Measurements from ENCODE around the gene SUMO3.

DNA sequence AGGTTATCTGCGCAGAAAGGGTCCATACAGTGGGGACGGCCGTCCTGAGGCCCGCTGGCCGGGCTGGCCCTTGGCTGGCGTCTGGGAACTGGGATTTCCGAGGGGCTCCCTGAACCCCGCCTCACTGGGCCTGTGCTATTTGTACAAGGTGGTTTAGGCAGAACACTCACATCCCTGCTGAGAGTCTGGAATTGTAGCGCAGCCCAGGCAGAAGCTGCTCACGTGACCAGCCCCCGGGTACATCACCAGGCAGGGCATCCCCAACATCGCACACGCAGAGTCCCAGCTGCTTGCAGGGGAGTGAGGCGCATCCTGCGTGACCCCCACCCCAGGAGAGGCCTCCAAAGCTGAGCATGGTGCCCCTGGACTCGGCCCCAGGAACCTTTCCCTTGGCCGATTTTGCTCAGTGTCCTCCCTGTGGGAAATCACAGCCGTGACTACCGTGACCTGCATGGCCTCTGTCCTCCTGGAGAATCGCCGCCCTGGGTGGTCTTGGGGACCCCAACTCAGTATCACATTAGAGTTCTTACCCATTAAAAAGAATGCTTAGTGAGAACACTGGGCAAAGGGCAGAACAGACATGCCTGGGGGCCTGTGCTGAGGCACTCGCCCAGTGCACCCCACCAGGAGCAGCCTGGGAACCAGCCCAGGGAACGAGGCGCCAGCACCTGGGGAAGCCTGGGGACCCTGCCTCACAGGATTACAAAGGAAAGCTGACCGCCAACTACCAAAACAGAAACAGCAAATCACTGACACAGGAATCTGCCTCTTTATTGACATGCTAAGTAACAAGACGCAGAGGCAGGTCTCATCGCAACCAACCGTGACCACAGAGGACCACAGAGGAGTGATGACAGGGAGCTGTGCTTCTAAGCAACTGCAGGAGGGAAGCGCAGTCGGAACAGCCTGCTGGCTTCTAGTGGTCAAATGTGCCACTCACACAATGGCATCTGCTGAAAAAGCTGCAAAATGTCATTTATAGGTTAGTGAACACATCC, 49.7 kb downstream of the SUMO3 start:
- TF ChIP-seq HDAC6 (IDR thresholded peaks at IDR 0.05; ENCODE audit: low read depth, low read length) (no peak), ZMYM3 (CRISPR knock-in tag; IDR thresholded peaks at IDR 0.05) (no peak), POLR2A (IDR thresholded peaks at IDR 0.05; ENCODE audit: insufficient read depth in 1 of 2, low read depth in 2 of 2, low read length in 2 of 2) (no peak), NONO (IDR thresholded peaks at IDR 0.05) (no peak), NONO (CRISPR knock-in tag; conservative IDR thresholded peaks at IDR 0.05) (no peak), ZBTB8A (CRISPR knock-in tag; IDR thresholded peaks at IDR 0.05; ENCODE audit: borderline replicate concordance, low read depth) (no peak), DPF2 (CRISPR knock-in tag; IDR thresholded peaks at IDR 0.05; ENCODE audit: borderline replicate concordance, low read depth) (no peak), SUZ12 (IDR thresholded peaks at IDR 0.05; ENCODE audit: low read depth, low read length) (no peak)
- TF ChIP-seq, protein P1, sequence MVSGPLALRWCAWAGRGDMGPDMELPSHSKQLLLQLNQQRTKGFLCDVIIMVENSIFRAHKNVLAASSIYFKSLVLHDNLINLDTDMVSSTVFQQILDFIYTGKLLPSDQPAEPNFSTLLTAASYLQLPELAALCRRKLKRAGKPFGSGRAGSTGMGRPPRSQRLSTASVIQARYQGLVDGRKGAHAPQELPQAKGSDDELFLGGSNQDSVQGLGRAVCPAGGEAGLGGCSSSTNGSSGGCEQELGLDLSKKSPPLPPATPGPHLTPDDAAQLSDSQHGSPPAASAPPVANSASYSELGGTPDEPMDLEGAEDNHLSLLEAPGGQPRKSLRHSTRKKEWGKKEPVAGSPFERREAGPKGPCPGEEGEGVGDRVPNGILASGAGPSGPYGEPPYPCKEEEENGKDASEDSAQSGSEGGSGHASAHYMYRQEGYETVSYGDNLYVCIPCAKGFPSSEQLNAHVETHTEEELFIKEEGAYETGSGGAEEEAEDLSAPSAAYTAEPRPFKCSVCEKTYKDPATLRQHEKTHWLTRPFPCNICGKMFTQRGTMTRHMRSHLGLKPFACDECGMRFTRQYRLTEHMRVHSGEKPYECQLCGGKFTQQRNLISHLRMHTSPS (CRISPR knock-in tag; IDR thresholded peaks at IDR 0.05; ENCODE audit: low read depth): no peak
- TF ChIP-seq, protein P2, sequence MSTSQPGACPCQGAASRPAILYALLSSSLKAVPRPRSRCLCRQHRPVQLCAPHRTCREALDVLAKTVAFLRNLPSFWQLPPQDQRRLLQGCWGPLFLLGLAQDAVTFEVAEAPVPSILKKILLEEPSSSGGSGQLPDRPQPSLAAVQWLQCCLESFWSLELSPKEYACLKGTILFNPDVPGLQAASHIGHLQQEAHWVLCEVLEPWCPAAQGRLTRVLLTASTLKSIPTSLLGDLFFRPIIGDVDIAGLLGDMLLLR (CRISPR knock-in tag; IDR thresholded peaks at IDR 0.05): no peak
- TF ChIP-seq, protein P3, sequence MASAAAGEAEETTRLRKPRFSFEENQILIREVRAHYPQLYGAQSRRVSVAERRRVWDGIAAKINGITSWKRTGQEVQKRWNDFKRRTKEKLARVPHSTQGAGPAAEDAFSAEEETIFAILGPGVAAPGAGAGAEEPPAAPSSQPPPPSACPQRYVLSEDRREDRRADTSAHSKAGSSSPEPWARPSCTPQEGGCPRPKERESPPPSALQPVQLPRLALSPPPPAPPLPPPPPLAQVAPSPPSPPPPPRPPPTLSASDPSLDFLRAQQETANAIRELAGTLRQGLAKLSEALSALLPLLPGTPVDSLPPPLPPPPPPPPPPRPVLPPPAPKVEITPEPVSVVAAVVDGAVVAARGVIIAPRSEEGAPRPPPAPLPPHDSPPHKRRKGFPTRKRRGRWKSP (CRISPR knock-in tag; IDR thresholded peaks at IDR 0.05): no peak
- TF ChIP-seq, protein P4, sequence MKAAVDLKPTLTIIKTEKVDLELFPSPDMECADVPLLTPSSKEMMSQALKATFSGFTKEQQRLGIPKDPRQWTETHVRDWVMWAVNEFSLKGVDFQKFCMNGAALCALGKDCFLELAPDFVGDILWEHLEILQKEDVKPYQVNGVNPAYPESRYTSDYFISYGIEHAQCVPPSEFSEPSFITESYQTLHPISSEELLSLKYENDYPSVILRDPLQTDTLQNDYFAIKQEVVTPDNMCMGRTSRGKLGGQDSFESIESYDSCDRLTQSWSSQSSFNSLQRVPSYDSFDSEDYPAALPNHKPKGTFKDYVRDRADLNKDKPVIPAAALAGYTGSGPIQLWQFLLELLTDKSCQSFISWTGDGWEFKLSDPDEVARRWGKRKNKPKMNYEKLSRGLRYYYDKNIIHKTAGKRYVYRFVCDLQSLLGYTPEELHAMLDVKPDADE (CRISPR knock-in tag; IDR thresholded peaks at IDR 0.05): no peak
- TF ChIP-seq, protein P5, sequence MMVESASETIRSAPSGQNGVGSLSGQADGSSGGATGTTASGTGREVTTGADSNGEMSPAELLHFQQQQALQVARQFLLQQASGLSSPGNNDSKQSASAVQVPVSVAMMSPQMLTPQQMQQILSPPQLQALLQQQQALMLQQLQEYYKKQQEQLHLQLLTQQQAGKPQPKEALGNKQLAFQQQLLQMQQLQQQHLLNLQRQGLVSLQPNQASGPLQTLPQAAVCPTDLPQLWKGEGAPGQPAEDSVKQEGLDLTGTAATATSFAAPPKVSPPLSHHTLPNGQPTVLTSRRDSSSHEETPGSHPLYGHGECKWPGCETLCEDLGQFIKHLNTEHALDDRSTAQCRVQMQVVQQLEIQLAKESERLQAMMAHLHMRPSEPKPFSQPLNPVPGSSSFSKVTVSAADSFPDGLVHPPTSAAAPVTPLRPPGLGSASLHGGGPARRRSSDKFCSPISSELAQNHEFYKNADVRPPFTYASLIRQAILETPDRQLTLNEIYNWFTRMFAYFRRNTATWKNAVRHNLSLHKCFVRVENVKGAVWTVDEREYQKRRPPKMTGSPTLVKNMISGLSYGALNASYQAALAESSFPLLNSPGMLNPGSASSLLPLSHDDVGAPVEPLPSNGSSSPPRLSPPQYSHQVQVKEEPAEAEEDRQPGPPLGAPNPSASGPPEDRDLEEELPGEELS (CRISPR knock-in tag; IDR thresholded peaks at IDR 0.05): no peak
